Pancreas (tissue), 10 donors: ENCODE measurements around the gene ARHGAP10. TPM values are rescaled to one million over a fixed set of nuclear protein-coding genes. Genes with fewer than 3 reads are reported as not detected.

Source experiments
- ATAC-seq, 4 donors: fragments of 200-7000 bp; cut with Tn5 transposase; one replicate each; pipeline versions ENCODE4 v1.8.0 to v1.9.1; 2020; ENCODE audit warnings: mild to moderate bottlenecking in 4 of 4, moderate library complexity in 4 of 4
- DNase-seq, 6 donors: peaks; one replicate each; pipeline ENCODE4 v3.0.0-alpha.2; 2020
- FAIRE-seq: peaks from 2 replicates; lab custom pipeline; 2012; peaks lifted over from hg19 to GRCh38; lab: Jason Lieb, UNC
- H3K27ac ChIP-seq, 4 donors: fragments of 200-600 bp; sonication (generic); 1 replicate in 3 of 4; 2 replicates in 1 of 4; pipeline versions ENCODE4 v1.5.0 to v1.8.0; 2020
- H3K27me3 ChIP-seq, 4 donors: fragments of 200-600 bp; one replicate each; pipeline ENCODE4 v1.8.0; 2021
- H3K36me3 ChIP-seq, 3 donors: fragments of 200-600 bp; sonication (generic) in 1 of 3; one replicate each; pipeline versions ENCODE4 v1.5.0 to v1.8.0; 2020 to 2021
- H3K4me1 ChIP-seq, 3 donors: fragments of 200-600 bp; one replicate each; pipeline ENCODE4 v1.8.0; 2021
- H3K4me3 ChIP-seq, 4 donors: fragments of 200-600 bp; sonication (generic) in 2 of 4; one replicate each; pipeline versions ENCODE4 v1.5.0 to v1.8.0; 2020 to 2021
- H3K9me3 ChIP-seq, 4 donors: fragments of 200-600 bp; one replicate each; pipeline ENCODE4 v1.8.0; 2021
- WGBS, 2 donors: extraction: QIAGEN DNeasy Blood & Tissue Kit; methylation state at CpG; one replicate each; pipeline ENCODE4 v1.1.7; 2013; 5-methylcytosine and 5-hydroxymethylcytosine counted together
- intact Hi-C, 3 donors: fragments of 100-400 bp; cut with DNase I; formaldehyde crosslinking; loops; one replicate each; pipeline versions ENCODE4 v1.11.1 to v1.14.2; 2022
- polyA plus RNA-seq, 2 donors: library from polyadenylated mRNA; stranded (reverse); fragments of 200-250 nt; gene quantifications; one replicate each; pipeline ENCODE4 v1.2.3, GENCODE V29; 2013
- total RNA-seq, 6 donors: library from RNA; stranded (reverse); fragmentation: NEBNext Ultra II Directional in 4 of 6; extraction: Animal tissue kit (Norgen Biotek cat#: 25700) in 4 of 6; gene quantifications; one replicate each; pipeline versions ENCODE4 v1.2.1 to v1.2.4, GENCODE V29; 2021 to 2023
- TF ChIP-seq, protein P1 (sequence below), 4 donors: fragments of 200-600 bp; sonication (generic) in 3 of 4; IDR thresholded peaks; one replicate each; pipeline versions ENCODE4 v1.5.0 to v1.8.0; 2021; ENCODE audit warnings: antibody characterized with exemption in 4 of 4
- donor health status: healthy with polysubstance abuse.
- donor health status: DM: no; HTN: no; CAD: no; lungs with moderate emphysema.
- donor health status: DM: no; HTN: no; CAD: no.
- donor health status: control.
- donor health status: control.
- donor health status: Bipolar disorder and iron deficiency.
- donor health status: DM: yes; HTN: yes; CAD: no.
- donor health status: DM: no; HTN: no; CAD: no.
- donor health status: DM: no; HTN: no; CAD: no.
- donor health status: DM: yes; HTN: yes; CAD: no.

Gene ARHGAP10
- total and polyA plus RNA-seq, 8 donors, result 6.3 to 14.8 (median 8.7) TPM

DNA sequence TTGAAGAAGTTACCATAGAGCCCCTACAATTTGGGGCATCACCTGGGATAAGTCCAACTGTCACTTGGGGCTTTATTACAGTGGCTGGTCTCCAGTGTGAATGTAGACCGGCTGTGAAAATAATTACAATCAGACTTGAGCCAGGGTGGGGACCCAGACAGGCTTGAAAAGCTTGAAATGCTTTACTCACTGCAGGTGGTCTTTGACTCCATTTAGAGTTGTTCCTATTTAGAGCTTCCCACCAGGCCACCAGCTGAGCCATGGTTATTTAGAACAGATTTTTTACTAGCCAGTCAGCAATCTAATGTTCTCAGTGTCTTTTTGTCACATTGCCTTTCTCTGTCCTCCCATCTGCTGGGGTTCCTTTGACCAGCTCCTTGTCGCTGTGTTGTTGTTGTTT lies 5.7 kb downstream of the ARHGAP10 start:
- Histone ChIP-seq H3K27me3 (no peaks in the 10 kb centered on the region), H3K4me1 (peaks cover 5 to 21% (median 7%) of the 10 kb centered on the region in 3 donors), H3K9me3 (no peaks in the 10 kb centered on the region), H3K27ac (no peak overlapping the region), H3K4me3 (no peak overlapping the region), H3K36me3 (no peaks in the 10 kb centered on the region)
- ATAC-seq (no peak), DNase-seq (no peak), FAIRE-seq (no peak)
- TF ChIP-seq, protein P1, sequence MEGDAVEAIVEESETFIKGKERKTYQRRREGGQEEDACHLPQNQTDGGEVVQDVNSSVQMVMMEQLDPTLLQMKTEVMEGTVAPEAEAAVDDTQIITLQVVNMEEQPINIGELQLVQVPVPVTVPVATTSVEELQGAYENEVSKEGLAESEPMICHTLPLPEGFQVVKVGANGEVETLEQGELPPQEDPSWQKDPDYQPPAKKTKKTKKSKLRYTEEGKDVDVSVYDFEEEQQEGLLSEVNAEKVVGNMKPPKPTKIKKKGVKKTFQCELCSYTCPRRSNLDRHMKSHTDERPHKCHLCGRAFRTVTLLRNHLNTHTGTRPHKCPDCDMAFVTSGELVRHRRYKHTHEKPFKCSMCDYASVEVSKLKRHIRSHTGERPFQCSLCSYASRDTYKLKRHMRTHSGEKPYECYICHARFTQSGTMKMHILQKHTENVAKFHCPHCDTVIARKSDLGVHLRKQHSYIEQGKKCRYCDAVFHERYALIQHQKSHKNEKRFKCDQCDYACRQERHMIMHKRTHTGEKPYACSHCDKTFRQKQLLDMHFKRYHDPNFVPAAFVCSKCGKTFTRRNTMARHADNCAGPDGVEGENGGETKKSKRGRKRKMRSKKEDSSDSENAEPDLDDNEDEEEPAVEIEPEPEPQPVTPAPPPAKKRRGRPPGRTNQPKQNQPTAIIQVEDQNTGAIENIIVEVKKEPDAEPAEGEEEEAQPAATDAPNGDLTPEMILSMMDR (IDR thresholded peaks at IDR 0.05), result no peak
- WGBS, 2 donors, result 96 to 100% methylated on average over 2 of the region's 2 CpGs
- intact Hi-C loops, result no loop called here

DNA sequence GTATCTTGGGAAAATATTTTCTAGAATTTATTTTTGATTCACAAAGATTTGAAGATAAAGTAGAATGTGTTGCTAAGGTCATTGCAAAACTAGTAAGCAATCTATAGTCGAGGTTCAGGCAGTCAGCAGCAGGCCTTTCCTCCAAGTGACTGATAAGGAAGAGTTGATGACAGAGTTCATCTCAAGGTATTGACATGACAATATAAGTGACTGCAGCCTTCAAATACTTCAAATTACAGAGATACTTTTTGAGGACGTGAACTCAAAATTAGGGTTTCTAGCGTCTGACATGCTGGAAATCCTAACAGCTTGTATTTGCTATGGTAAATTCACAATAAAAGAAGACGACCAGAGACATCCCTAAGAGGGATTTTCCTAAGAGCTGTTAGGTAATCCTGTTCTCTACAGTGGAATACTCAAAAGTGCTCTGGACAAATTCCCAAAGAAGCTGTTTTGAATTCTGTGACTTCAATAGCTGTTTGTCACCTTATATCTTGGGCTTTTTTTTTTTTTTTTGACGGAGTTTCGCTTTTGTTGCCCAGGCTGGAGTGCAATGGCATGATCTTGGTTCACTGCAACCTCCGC lies 7.4 kb downstream of the ARHGAP10 start:
- ATAC-seq (no peak), DNase-seq (no peak), FAIRE-seq (no peak)
- Histone ChIP-seq H3K4me1 (peaks cover under 1 to 9% (median 2%) of the 10 kb centered on the region in 3 donors), H3K36me3 (no peaks in the 10 kb centered on the region), H3K9me3 (no peaks in the 10 kb centered on the region), H3K27me3 (no peaks in the 10 kb centered on the region), H3K27ac (no peak overlapping the region), H3K4me3 (no peak overlapping the region)
- WGBS, 2 donors, result 90 to 94% methylated on average over 7 of the region's 7 CpGs
- intact Hi-C loops, result no loop called here
- TF ChIP-seq, protein P1 (IDR thresholded peaks at IDR 0.05), result no peak

DNA sequence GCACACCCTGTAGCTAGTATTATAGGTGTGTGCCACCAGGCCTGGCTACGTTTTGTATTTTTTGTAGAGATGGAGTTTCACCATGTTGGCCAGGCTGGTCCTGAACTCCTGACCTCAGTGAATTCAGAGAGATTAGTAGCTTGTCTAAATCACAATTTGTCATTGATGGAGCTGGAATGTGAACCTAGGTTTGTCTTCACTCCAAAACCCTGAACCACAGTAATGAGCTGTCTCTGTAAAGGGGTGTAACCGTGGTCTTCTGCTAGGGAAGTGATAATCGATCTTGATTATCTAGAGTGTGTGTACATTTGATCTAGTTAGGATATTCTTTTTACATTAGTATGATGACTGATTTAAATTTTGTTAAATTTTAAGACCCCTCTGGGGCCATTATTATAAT lies 8.3 kb downstream of the ARHGAP10 start:
- DNase-seq (no peak), FAIRE-seq (no peak), ATAC-seq (no peak)
- 79 to 86% methylated on average over 3 of the region's 3 CpGs for WGBS, 2 donors
- Histone ChIP-seq H3K36me3 (no peaks in the 10 kb centered on the region), H3K4me3 (no peak overlapping the region), H3K9me3 (no peaks in the 10 kb centered on the region), H3K27me3 (no peaks in the 10 kb centered on the region), H3K27ac (no peak overlapping the region), H3K4me1 (peaks cover 0 to 3% (median 0%) of the 10 kb centered on the region in 3 donors)
- intact Hi-C loops, result no loop called here
- TF ChIP-seq, protein P1 (IDR thresholded peaks at IDR 0.05), result no peak

DNA sequence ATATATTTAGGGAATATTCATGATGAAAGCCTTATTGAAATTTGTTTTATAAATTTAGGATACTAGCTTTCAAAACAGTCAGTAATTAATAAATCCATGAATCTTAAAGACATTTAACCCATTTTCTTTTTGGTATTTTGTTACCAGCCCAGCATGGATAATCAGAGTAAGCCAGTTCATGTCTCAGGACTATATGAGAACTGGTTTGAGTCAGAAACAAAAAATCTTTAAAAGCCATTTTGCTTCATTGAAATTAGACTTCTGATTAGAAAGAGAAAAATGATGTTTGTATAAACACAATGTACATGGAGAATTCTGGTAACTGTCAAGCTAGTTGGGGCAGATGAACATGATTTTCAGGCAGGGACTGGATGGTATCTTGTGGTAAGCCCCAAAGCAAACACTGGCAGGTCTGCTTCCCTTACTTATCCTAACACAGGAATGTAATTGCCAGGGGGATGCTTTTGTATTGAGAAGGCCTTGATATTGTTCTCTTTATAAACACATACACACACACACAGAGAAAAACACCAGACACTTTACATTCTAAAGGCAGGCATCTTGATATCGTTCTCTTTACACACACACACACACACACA lies 9.4 kb downstream of the ARHGAP10 start:
- TF ChIP-seq, protein P1 (IDR thresholded peaks at IDR 0.05), result no peak
- no peaks in the 10 kb centered on the region for H3K9me3 ChIP-seq
- ATAC-seq (no peak), DNase-seq (no peak), FAIRE-seq (no peak)
- H3K27me3 ChIP-seq, result no peaks in the 10 kb centered on the region
- H3K36me3 ChIP-seq, result no peaks in the 10 kb centered on the region
- no peaks in the 10 kb centered on the region for H3K4me1 ChIP-seq
- intact Hi-C loops, result no loop called here
- WGBS, 2 donors, result 88% methylated on average over 1 of the region's 1 CpG
- no peak overlapping the region for H3K27ac ChIP-seq
- no peak overlapping the region for H3K4me3 ChIP-seq
